NCI-H1048 (cell line): ENCODE results near the gene WDR44.
A peak's percentile ranks its signal among the peaks of the same experiment; 100 is the strongest.
"Not testable (repeated sequence)": the region's sequence is repeated elsewhere in the genome, so short reads cannot be mapped to it uniquely, and the experiment has no call there.

Experiments
- DNase-seq: peaks from one replicate; lab custom pipeline; 2025; lab: John Stamatoyannopoulos, UW

The WDR44 gene

GRCh38 chrX:118345464-118346257, at the start of gene WDR44:
Gene WDR44, plus strand, starts transcription at chrX:118346106. Its CDS starts 398 bp downstream, at chrX:118346504.
- DNase-seq = peak; percentile 79

DNA sequence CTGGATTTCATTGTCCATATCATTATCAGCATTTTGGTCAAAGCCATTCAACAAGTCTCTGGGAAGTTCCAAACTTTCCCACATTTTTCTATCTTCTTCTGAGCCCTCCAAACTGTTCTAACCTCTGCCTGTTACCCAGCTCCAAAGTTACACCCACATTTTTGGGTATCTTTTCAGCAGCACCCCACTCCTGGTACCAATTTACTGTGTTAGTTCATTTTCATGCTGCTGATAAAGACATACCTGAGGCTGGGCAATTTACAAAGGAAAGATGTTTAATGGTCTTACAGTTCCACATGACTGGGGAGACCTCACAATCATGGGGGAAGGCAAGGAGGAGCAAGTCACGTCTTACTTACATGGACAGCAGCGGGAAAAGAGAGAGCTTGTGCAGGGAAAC, 40.1 kb upstream of the WDR44 start:
- DNase-seq = not testable (repeated sequence)

- DNase-seq = no peak
Observed at GRCh38 chrX:118315529-118315928, 30.4 kb upstream of the WDR44 start.

DNA sequence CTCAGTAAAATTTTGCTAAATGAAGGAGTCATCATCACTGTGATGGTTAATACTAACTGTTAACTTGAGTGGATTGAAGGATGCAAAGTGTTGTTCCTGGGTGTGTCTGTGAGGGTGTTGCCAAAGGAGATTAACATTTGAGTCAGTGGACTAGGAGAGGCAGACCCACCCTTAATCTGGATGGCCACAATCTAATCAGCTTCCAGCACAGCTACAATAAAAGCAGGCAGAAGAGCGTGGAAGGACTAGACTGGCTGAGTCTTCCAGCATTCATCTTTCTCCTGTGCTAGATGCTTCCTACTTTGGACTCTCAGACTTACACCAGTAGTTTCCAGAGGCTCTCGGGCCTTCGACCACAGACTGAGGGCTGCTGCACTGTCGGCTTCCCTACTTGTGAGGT, 21.3 kb upstream of the WDR44 start:
- no peak for DNase-seq

- DNase-seq = no peak
Observed at GRCh38 chrX:118325453-118325852, 20.5 kb upstream of the WDR44 start.

DNA sequence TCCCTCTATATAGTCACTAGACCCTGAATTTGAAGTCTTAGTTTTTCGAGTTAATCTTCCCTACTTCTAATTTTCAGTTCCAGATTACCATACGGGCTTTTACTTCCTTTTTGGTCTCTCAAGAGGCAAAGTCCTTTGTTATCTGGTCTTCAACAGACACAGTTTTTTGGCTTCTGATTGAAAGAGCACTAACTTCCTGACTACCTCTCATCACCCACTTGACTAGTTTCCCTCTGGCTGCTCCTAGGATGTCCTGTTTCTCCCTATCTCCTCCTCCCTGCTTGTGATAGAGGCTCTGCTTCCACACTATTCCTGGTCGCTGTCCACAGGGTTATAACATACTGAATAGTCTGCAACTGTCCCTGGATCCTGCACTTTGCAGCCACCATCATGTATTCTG, 16.7 kb upstream of the WDR44 start:
- no peak for DNase-seq

- no peak for DNase-seq
Observed at GRCh38 chrX:118337687-118338086, 8.2 kb upstream of the WDR44 start.

DNA sequence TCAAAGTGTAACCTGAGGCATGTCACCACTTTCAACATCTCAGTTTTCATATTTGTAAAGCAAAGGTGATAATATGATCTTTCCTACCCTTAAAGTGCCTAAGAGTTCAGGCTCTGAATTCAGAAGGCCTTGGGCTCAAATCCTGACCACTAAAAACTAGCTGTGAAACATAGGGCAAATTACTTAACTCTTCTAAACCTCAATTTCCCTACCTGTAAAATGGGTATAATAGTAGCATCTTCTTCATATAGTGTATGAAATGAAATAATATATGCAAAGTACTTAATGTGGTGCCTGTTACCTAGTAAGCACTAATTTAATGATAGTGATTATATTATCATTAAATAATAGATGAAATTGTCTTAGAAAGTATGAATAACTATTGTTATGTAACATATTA, 7.0 kb upstream of the WDR44 start:
- no peak for DNase-seq

GRCh38 chrX:118345045-118345463, 852 bp upstream of the WDR44 start:
- DNase-seq = no peak

DNA sequence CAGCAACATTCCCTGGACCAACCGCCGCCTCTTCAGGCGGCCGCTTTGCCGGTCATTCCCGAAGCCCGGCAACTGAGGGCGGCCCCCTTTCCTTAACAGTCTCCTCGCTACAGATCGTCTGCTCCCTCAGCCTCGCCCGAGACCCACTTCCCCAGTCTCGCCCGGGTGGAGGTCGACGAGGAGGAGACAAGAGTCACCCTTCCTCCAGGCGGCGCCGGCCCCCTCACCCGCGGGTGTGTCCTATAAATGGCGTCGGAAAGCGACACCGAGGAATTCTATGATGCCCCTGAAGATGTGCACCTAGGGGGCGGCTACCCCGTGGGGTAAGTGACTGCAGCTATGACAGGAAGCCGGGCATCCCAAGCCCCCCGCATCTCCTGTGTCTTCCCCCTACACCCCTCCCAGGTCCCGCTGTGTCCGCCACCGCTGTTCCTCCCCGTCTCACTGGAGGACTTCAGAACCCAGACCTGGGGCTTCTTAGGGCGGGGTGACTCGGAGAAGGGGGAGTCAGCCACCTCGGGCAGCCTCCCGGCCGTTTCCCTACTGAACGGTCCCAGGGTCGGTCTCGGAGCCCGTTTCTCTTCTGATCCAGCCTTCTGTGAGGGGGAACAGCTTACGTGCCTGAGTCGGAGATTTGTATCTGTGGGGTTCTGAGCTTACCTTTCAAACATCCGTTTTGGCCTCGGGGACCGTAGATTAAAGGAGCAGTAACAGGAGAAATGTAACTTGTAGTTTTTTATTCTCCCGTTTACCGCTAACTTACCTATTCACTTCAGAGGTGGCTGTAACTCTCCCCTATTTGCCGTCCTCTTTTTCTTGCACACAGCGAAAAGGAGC, 570 bp downstream of the WDR44 start:
- DNase-seq = no peak

DNA sequence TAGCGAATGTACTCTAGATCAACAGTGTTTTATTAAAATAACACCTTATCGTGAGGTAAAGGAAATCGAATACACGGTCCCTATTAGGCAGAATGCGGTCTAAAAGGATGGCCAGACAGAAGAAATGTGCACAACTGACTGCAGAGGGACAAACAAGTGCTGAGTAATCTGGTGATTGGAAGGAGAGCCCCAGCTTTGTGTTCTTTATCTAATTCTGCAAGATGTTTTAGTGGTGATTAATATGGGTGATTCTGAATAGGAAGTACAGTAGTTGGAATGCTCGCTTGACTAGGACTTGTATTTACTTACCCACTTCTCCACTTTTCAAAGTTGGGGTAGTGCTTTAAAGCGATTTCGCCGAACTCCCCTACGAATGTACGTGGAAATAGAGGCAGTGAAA, 1.2 kb downstream of the WDR44 start:
- no peak for DNase-seq

- no peak for DNase-seq
Observed at GRCh38 chrX:118347736-118348135, 1.8 kb downstream of the WDR44 start.

- no peak for DNase-seq
Observed at GRCh38 chrX:118348186-118348810, 2.4 kb downstream of the WDR44 start.

GRCh38 chrX:118349188-118349587, 3.3 kb downstream of the WDR44 start:
- no peak for DNase-seq

DNA sequence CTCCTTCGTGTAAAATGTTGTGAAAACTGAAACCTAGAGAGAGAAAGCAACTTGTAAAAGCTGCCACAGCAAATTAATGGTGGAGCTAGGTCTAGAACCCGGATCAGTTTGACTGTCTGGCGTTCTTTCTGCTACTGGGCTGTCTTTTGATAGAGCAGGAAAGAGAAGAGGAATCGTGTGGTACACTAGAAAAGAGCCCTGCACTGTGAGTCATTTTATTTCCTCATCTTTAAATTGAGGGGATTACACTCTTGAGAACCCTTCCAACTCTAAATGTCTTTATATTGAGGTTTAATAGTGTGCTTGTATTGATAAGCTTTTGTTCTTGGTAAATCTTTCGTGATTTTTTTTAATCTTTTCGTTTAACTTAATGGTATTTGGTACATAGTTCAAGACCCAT, 4.3 kb downstream of the WDR44 start:
- DNase-seq = no peak

- no peak for DNase-seq
Observed at GRCh38 chrX:118350706-118351105, 4.8 kb downstream of the WDR44 start.

- DNase-seq = no peak
Observed at GRCh38 chrX:118352566-118352965, 6.7 kb downstream of the WDR44 start.

DNA sequence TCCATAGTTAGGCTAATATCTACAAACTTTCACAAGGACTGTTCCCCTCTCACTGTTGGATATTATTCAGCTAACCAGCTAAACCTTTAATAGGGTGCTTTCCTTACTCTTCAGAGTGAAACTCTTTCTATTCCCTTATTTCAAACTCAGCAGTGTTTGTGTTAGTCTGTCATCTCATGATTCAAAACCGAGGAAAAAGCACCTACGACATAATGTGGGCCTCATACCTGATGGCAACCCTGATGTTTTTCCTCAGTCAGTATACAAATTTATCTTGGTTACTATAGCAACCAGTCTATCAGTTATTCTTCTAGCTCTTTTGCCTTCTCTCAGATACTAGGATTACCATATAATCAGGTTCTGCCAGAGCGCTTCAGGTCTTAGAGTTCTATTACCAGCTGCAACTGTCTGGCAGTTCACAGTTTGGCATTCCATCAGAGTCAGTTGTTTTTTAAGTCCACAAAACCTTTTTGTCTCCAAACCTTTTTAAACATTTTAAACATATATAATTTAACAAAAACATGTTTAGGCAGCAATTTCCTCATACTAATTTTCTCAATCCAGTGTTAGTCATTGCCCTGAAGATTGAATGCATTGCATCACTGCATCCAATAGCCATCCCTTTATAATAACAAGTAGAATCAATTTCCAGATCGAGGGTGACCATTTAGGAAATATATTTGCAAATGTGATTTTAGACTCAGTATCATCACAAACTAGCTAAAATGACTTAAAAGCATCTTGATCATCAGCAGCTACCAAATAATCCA, 7.4 kb downstream of the WDR44 start:
- DNase-seq = no peak

DNA sequence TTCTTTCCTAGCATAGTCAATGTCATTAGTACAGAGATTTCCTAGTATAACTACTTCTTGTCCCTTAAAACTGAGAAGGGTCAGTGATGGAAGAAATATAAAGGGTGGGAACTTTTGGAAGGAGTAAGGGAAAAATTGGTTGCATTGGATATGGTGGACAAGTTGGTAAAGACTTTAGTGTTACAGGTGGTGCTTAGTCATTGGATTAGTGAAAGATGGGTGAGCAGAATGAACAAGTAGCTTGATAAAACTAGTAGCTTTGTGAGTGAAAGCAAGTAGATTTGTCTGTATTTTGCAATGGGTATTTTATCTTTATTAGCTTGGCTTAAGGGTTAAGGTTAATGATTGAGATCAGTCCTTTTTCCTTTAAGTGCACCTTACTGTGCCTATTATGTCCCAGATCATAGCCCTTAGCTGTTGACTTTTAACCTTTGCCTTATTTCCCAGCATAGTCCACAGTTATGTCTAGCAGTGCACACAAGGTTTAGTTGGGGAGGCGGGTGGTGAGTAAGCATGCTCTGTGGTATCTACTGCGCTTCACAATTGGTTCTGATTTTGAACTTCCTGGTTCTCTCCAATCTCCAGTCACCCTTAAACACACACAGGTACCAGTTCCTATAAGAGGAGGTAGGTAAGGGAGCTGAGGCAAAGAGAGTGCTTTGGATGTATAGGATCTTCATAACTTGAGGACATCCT, 9.5 kb downstream of the WDR44 start:
- no peak for DNase-seq

- DNase-seq = no peak
Observed at GRCh38 chrX:118356154-118356701, 10.3 kb downstream of the WDR44 start.
